Measurements from ENCODE around the gene NR1H4.

The NR1H4 gene

GRCh38 chr12:100518376-100518775, 44.7 kb downstream of the NR1H4 start:
- TF ChIP-seq CTCF (IDR thresholded peaks at IDR 0.05; ENCODE audit: low read length) (no peak), EZH2phosphoT487 (IDR thresholded peaks at IDR 0.05; ENCODE audit: low read length) (no peak), EZH2 (optimal IDR thresholded peaks at IDR 0.05; ENCODE audit: low read depth, low read length) (no peak)
- Histone ChIP-seq H4K20me1 (ENCODE audit: insufficient read depth, low read length) (no peaks in the 10 kb centered on the region), H3K27ac (ENCODE audit: low read length) (no peak overlapping the region), H3K4me2 (ENCODE audit: low read depth, low read length) (no peak overlapping the region), H3K27me3 (replicated peaks; ENCODE audit: insufficient read depth, low read length) (no peaks in the 10 kb centered on the region), H3K9me3 (replicated peaks; ENCODE audit: insufficient read depth, low read length) (no peaks in the 10 kb centered on the region), H3K4me1 (ENCODE audit: low read length) (no peaks in the 10 kb centered on the region), H2AFZ (ENCODE audit: low read length) (no peak overlapping the region), H3K36me3 (replicated peaks; ENCODE audit: insufficient read depth, low read length) (no peaks in the 10 kb centered on the region), H3F3A (ENCODE audit: insufficient read depth, low read length) (no peaks in the 10 kb centered on the region), H3K4me3 (ENCODE audit: low read length) (no peak overlapping the region), H3K9ac (ENCODE audit: low read length) (no peak overlapping the region), H3K79me2 (ENCODE audit: low read length) (no peaks in the 10 kb centered on the region), H3K9me2 (replicated peaks; ENCODE audit: insufficient read depth, low read length) (no peaks in the 10 kb centered on the region)
- DNase-seq, result no peak

- no peaks in the 10 kb centered on the region for H3K4me1 ChIP-seq (ENCODE audit: low read length)
- H3K9me2 ChIP-seq (replicated peaks; ENCODE audit: insufficient read depth, low read length), result no peaks in the 10 kb centered on the region
- H4K20me1 ChIP-seq (ENCODE audit: insufficient read depth, low read length), result no peaks in the 10 kb centered on the region
- H3K9ac ChIP-seq (ENCODE audit: low read length), result no peak overlapping the region
- DNase-seq, result no peak
- H2AFZ ChIP-seq (ENCODE audit: low read length), result no peak overlapping the region
- no peaks in the 10 kb centered on the region for H3K79me2 ChIP-seq (ENCODE audit: low read length)
- H3F3A ChIP-seq (ENCODE audit: insufficient read depth, low read length), result no peaks in the 10 kb centered on the region
- TF ChIP-seq EZH2 (optimal IDR thresholded peaks at IDR 0.05; ENCODE audit: low read depth, low read length), result no peak
- TF ChIP-seq EZH2phosphoT487 (IDR thresholded peaks at IDR 0.05; ENCODE audit: low read length), result no peak
- TF ChIP-seq CTCF (IDR thresholded peaks at IDR 0.05; ENCODE audit: low read length), result no peak
- no peak overlapping the region for H3K4me2 ChIP-seq (ENCODE audit: low read depth, low read length)
- no peak overlapping the region for H3K4me3 ChIP-seq (ENCODE audit: low read length)
- H3K36me3 ChIP-seq (replicated peaks; ENCODE audit: insufficient read depth, low read length), result no peaks in the 10 kb centered on the region
- no peak overlapping the region for H3K27ac ChIP-seq (ENCODE audit: low read length)
- no peaks in the 10 kb centered on the region for H3K27me3 ChIP-seq (replicated peaks; ENCODE audit: insufficient read depth, low read length)
- no peaks in the 10 kb centered on the region for H3K9me3 ChIP-seq (replicated peaks; ENCODE audit: insufficient read depth, low read length)
Observed at GRCh38 chr12:100520048-100520769, 46.5 kb downstream of the NR1H4 start.

- Histone ChIP-seq H3K9me2 (replicated peaks; ENCODE audit: insufficient read depth, low read length) (no peaks in the 10 kb centered on the region), H3K4me1 (ENCODE audit: low read length) (no peaks in the 10 kb centered on the region), H3K36me3 (replicated peaks; ENCODE audit: insufficient read depth, low read length) (no peaks in the 10 kb centered on the region), H3K4me3 (ENCODE audit: low read length) (no peak overlapping the region), H3K9me3 (replicated peaks; ENCODE audit: insufficient read depth, low read length) (no peaks in the 10 kb centered on the region), H4K20me1 (ENCODE audit: insufficient read depth, low read length) (no peaks in the 10 kb centered on the region), H3K9ac (ENCODE audit: low read length) (no peak overlapping the region), H3K79me2 (ENCODE audit: low read length) (no peaks in the 10 kb centered on the region), H3K27me3 (replicated peaks; ENCODE audit: insufficient read depth, low read length) (no peaks in the 10 kb centered on the region), H3K4me2 (ENCODE audit: low read depth, low read length) (no peak overlapping the region), H3K27ac (ENCODE audit: low read length) (no peak overlapping the region), H3F3A (ENCODE audit: insufficient read depth, low read length) (no peaks in the 10 kb centered on the region), H2AFZ (ENCODE audit: low read length) (no peak overlapping the region)
- no peak for DNase-seq
- no peak for TF ChIP-seq CTCF (IDR thresholded peaks at IDR 0.05; ENCODE audit: low read length)
- TF ChIP-seq EZH2phosphoT487 (IDR thresholded peaks at IDR 0.05; ENCODE audit: low read length), result no peak
- no peak for TF ChIP-seq EZH2 (optimal IDR thresholded peaks at IDR 0.05; ENCODE audit: low read depth, low read length)
Observed at GRCh38 chr12:100521958-100522357, 48.3 kb downstream of the NR1H4 start.
